Hematopoietic multipotent progenitor cell treated with erythropoietin and hydrocortisone succinate and interleukin-3 and kit ligand, for 15 days (in vitro differentiated cells): ENCODE data around the gene NASP.

Source experiments
- DNase-seq: peaks from one replicate; pipeline ENCODE4 v3.0.0-alpha.2; 2015; ENCODE audit warnings: low spot score

Gene NASP

GRCh38 chr1:45583666-45584350 lies at the start of gene NASP:
Gene NASP (plus strand): TSS chr1:45584041. CDS start chr1:45584147, 106 bp downstream.
- DNase-seq = peak; percentile 85

- DNase-seq = no peak
Measured at GRCh38 chr1:45535988-45536766, 47.7 kb upstream of the NASP start.

- DNase-seq = no peak
Measured at GRCh38 chr1:45536886-45537285, 47.0 kb upstream of the NASP start.

GRCh38 chr1:45541193-45541592 lies 42.6 kb upstream of the NASP start:
- DNase-seq = no peak

GRCh38 chr1:45542591-45542990 lies 41.2 kb upstream of the NASP start:
- no peak for DNase-seq

- no peak for DNase-seq
Measured at GRCh38 chr1:45543581-45544417, 40.0 kb upstream of the NASP start.

GRCh38 chr1:45544530-45544929 lies 39.3 kb upstream of the NASP start:
- no peak for DNase-seq

- no peak for DNase-seq
Measured at GRCh38 chr1:45545019-45545493, 38.8 kb upstream of the NASP start.

GRCh38 chr1:45545553-45546310 lies 38.1 kb upstream of the NASP start:
- DNase-seq = no peak

- peak; percentile 83 for DNase-seq
Measured at GRCh38 chr1:45550401-45551351, 33.2 kb upstream of the NASP start, which contains the start of gene AKR1A1. Gene AKR1A1 (plus strand): TSS chr1:45550826. CDS start chr1:45561795, 10,969 bp downstream.

- no peak for DNase-seq
Measured at GRCh38 chr1:45551684-45552083, 32.2 kb upstream of the NASP start.

- DNase-seq = no peak
Measured at GRCh38 chr1:45552331-45552730, 31.5 kb upstream of the NASP start.

GRCh38 chr1:45554198-45554597 lies 29.6 kb upstream of the NASP start:
- DNase-seq = no peak

GRCh38 chr1:45557422-45557944 lies 26.4 kb upstream of the NASP start:
- no peak for DNase-seq

- no peak for DNase-seq
Measured at GRCh38 chr1:45563843-45564242, 20.0 kb upstream of the NASP start.

- DNase-seq = no peak
Measured at GRCh38 chr1:45566722-45567121, 17.1 kb upstream of the NASP start.

- DNase-seq = no peak
Measured at GRCh38 chr1:45567911-45568310, 15.9 kb upstream of the NASP start.

- no peak for DNase-seq
Measured at GRCh38 chr1:45568421-45568820, 15.4 kb upstream of the NASP start.

- DNase-seq = no peak
Measured at GRCh38 chr1:45569571-45569961, 14.3 kb upstream of the NASP start.

GRCh38 chr1:45569962-45570581 lies 13.8 kb upstream of the NASP start:
- peak; percentile 81 for DNase-seq
